Heart left ventricle (tissue), 13 donors: Measurements from ENCODE around the gene TGFBR3L.
A peak's percentile ranks its signal among the peaks of the same experiment; 100 is the strongest.

Source experiments
- CTCF ChIP-seq, 12 donors: fragments of 200-600 bp; sonication (generic) in 4 of 12; IDR thresholded peaks; one replicate each; pipeline versions ENCODE4 v1.5.0 to v1.8.0; 2018 to 2022; ENCODE audit warnings: antibody characterized with exemption in 12 of 12, mild to moderate bottlenecking in 5 of 12
- POLR2A ChIP-seq, 2 donors: fragments of 450-650 bp; IDR thresholded peaks; one replicate each; pipeline ENCODE4 v1.6.1; 2017; ENCODE audit warnings: antibody characterized with exemption in 2 of 2, mild to moderate bottlenecking in 2 of 2, moderate library complexity in 2 of 2
- donor health status: ischemic (EF 13 %, LVEDD 7.1; RV severe dilation, severe dysfunction).
- donor health status: DM: no; HTN: yes; CAD: no.
- donor health status: DM: no; HTN: no; CAD: no.
- donor health status: ischemic (EF 25% LVEDD 6.9; RV normal size, moderate dysfunction).
- donor health status: ischemic (EF 25% LVEDD 5.7; RV mildly dilated, moderate dysfunction).
- donor health status: ischemic (EF 35%, LVEDD 5.7; RV mildly dilated, moderate dysfunction).
- donor health status: nonischemic (EF 11% LVEDD 7.7; RV severe dilation, severe dysfunction).
- donor health status: DM: yes; HTN: yes; CAD: no.
- donor health status: PGD.
- donor health status: ischemic (EF 29% LVEDD 5.4; RV normal size, mild dysfunction).
- donor health status: nonischemic (EF 23%, LVEDD 6.1; RV moderate dilation, normal function).

DNA sequence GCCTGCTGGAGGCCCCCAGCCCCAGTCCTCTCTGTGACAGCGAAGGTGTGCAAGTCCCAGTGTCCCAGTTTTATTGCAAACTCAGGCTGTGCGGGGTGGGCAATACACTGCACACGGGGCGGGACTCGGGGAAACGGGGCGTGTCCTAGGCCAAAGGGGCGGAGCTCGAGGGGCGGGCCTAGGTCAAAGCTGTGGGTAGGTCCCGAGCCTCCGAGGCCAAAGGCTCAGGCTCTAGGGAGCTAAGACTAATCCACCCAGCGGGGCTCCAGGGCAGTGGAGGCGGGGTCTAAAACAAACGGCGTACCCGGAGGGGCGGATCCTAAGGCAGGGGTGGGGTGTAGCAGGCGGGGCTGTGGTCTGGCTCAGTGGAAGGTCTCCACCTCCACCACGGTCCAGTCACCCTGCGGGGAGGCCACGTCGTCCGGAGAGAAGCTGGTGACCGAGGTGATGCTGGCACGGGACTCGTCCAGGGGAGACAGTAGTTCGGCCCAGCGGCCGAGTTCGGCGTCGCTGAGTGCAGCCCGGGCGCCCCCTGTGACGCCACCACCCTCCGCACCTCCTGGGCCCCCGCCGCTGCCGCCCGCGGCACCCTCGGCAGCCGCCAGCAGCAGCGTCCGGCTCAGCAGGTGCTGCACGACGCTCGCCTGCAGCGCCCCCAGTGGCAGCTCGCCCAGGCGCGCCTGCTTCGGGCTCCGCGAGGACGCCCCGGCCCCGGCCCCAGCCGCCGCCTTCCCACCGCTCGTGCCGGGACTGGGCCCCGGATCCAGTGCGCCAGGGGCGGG lies 45.8 kb upstream of the TGFBR3L start:
- TF ChIP-seq CTCF (IDR thresholded peaks at IDR 0.05) (peak; percentile 51 to 88 (median 80)), POLR2A (IDR thresholded peaks at IDR 0.05) (peak in 1 of 2 donors; percentile 12)
